Measurements from ENCODE around the gene PIEZO2.

GRCh38 chr18:11115276-11115675 is 34.1 kb downstream of the PIEZO2 start:
- TF ChIP-seq, protein P1, sequence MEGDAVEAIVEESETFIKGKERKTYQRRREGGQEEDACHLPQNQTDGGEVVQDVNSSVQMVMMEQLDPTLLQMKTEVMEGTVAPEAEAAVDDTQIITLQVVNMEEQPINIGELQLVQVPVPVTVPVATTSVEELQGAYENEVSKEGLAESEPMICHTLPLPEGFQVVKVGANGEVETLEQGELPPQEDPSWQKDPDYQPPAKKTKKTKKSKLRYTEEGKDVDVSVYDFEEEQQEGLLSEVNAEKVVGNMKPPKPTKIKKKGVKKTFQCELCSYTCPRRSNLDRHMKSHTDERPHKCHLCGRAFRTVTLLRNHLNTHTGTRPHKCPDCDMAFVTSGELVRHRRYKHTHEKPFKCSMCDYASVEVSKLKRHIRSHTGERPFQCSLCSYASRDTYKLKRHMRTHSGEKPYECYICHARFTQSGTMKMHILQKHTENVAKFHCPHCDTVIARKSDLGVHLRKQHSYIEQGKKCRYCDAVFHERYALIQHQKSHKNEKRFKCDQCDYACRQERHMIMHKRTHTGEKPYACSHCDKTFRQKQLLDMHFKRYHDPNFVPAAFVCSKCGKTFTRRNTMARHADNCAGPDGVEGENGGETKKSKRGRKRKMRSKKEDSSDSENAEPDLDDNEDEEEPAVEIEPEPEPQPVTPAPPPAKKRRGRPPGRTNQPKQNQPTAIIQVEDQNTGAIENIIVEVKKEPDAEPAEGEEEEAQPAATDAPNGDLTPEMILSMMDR (IDR thresholded peaks at IDR 0.05), result no peak
- no peak for TF ChIP-seq POLR2A (IDR thresholded peaks at IDR 0.05)

Measured in upper lobe of left lung (tissue), 4 donors.